ENCODE results near the gene RTN4R.

Gene RTN4R

GRCh38 chr22:20227363-20227762, 40.8 kb downstream of the RTN4R start:
- TF ChIP-seq, protein P1, sequence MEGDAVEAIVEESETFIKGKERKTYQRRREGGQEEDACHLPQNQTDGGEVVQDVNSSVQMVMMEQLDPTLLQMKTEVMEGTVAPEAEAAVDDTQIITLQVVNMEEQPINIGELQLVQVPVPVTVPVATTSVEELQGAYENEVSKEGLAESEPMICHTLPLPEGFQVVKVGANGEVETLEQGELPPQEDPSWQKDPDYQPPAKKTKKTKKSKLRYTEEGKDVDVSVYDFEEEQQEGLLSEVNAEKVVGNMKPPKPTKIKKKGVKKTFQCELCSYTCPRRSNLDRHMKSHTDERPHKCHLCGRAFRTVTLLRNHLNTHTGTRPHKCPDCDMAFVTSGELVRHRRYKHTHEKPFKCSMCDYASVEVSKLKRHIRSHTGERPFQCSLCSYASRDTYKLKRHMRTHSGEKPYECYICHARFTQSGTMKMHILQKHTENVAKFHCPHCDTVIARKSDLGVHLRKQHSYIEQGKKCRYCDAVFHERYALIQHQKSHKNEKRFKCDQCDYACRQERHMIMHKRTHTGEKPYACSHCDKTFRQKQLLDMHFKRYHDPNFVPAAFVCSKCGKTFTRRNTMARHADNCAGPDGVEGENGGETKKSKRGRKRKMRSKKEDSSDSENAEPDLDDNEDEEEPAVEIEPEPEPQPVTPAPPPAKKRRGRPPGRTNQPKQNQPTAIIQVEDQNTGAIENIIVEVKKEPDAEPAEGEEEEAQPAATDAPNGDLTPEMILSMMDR (IDR thresholded peaks at IDR 0.05): no peak

DNA sequence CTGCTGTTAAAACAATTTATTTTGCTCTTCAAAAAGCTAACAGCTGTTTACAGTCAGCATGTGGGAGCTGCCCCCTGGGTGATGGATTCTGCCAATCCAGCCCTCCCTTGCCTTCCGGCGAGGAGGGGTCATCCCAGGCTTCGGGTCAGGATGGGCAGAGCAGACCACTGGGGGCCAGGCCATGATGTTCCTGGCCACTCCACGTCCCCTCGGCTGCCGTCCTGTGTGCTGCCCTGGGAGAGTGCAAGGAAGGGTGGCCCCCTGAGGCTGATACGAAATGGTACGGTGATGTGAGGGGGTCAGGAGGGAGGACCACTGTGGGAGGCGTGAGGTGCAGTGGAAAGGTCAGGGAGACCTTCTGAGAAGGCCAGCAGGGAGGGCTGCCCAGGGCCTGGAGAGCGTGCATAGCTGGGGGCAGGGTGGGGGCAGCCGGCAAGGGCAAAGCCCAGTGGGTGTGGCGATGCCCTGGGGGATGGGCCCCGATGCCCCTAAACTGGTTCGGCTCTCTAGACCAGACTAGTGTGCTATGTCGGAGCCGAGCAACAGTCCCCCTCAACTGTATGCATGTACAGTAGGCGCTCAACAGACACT, 41.3 kb downstream of the RTN4R start:
- TF ChIP-seq, protein P1 (IDR thresholded peaks at IDR 0.05): no peak

DNA sequence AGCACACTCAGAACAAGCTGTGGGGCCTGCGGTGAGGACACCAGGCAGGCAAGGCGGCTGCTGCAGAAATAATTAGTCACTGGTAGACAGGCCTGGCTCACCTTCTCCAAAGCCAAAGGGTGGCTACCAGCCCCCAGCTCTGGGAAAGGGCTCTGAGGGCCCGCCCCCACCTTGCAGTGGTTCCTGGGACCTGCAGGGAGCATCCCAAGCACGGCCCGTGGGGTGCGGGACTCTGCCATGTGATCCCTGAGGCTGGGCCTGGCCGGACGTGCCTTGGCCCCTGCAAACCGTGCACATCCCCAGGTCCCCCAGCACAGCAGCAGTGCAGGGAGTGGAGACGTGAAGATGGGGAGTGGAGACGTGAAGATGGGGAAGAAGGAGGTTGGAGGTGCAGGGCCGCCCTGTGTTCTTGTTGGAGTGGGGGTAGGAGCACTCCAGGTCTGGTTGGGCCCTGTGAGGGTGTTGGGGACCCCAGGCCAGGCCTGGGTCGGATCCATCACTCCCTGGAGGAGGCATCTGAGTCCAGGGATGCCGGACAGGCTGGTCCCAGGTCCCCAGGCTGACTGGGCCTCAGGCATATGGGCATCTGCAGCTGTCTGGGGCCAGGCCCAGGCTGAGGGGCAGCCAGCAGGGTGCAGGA, 41.9 kb downstream of the RTN4R start:
- TF ChIP-seq, protein P1 (IDR thresholded peaks at IDR 0.05): no peak

- TF ChIP-seq, protein P1 (IDR thresholded peaks at IDR 0.05): no peak
Measured at GRCh38 chr22:20225693-20225966, 42.5 kb downstream of the RTN4R start.

GRCh38 chr22:20224917-20225692, 43.0 kb downstream of the RTN4R start:
- TF ChIP-seq, protein P1 (IDR thresholded peaks at IDR 0.05): no peak

GRCh38 chr22:20224256-20224626, 43.9 kb downstream of the RTN4R start:
- TF ChIP-seq, protein P1 (IDR thresholded peaks at IDR 0.05): no peak

DNA sequence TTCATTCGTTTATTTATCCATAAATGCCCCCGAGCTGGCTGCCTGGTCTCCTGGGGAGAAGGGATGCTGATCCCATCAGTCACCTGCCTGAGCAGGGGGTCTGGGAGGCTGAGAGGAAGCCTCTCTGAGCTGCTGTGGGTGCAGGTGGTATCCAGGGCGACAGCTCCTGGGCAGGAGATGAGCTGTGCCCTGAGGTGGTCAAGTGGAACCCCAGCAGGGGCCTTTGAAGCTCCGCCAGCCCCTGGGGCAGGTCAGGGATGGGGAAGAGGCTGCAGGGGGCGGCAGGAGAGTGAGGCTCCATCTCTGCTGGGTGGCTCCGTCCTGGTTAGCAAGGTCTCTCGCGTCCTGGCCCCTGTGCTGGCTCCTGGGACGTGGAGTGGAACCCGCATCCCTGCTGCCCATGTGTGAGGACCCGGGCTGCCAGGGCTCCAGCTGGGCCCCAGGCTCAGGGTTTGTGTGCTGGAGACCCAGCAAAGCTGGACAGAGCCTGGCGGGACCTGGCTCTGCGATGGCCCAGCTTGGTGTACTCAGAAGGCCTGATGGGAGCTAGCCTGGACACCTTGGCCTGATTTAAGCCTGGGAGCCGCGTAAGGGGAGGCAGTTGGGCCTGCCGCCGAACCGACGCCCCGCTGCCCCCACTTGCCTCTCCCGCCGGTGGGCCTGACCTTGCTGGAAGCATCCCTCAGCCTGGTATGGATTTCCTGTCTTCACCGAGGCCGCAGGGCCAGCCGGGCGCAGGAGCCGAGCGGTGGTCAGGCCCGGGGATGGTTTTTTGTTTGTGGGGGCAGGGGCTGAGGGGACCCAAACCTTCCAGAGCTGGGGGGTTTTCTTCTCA, 44.5 kb downstream of the RTN4R start:
- TF ChIP-seq, protein P1 (IDR thresholded peaks at IDR 0.05): no peak
